Loucy (cell line): Measurements from ENCODE around the gene FMR1.

ENCODE experiments used
- H2AFZ ChIP-seq: fragments of 200-600 bp; sonication (generic); 2 replicates; pipeline ENCODE4 v1.6.0; 2016; ENCODE audit warnings: antibody characterized with exemption, mild to moderate bottlenecking, low read length, moderate library complexity
- H3F3A ChIP-seq: fragments of 200-600 bp; 2 replicates; pipeline ENCODE4 v1.6.0; 2016; ENCODE audit warnings: antibody characterized with exemption, low read depth, mild to moderate bottlenecking
- H3K27me3 ChIP-seq: fragments of 200-600 bp; sonication (generic); 2 replicates; pipeline ENCODE4 v1.6.1; 2014; ENCODE audit warnings: low read length, mild to moderate bottlenecking; ENCODE audit not compliant: insufficient read depth, poor library complexity, severe bottlenecking
- H3K36me3 ChIP-seq: fragments of 200-600 bp; sonication (generic); 2 replicates; pipeline ENCODE4 v1.6.1; 2016; ENCODE audit warnings: low read length; ENCODE audit not compliant: insufficient read depth
- H3K4me1 ChIP-seq: fragments of 200-600 bp; sonication (generic); 2 replicates; pipeline ENCODE4 v1.5.1; 2014; ENCODE audit warnings: low read length, mild to moderate bottlenecking; ENCODE audit not compliant: insufficient read depth, poor library complexity, severe bottlenecking
- H3K4me2 ChIP-seq: fragments of 200-600 bp; sonication (generic); 2 replicates; pipeline ENCODE4 v1.6.0; 2014; ENCODE audit warnings: antibody characterized with exemption, low read length, low read depth, mild to moderate bottlenecking; ENCODE audit not compliant: poor library complexity, severe bottlenecking
- H3K4me3 ChIP-seq: fragments of 200-600 bp; sonication (generic); 2 replicates; pipeline ENCODE4 v1.5.1; 2014; ENCODE audit warnings: low read length, mild to moderate bottlenecking, mixed read lengths; ENCODE audit not compliant: poor library complexity, severe bottlenecking
- H3K79me2 ChIP-seq: fragments of 200-600 bp; sonication (generic); 2 replicates; pipeline ENCODE4 v1.6.1; 2014; ENCODE audit warnings: low read length; ENCODE audit not compliant: insufficient read depth
- H3K9ac ChIP-seq: fragments of 200-600 bp; sonication (generic); 2 replicates; pipeline ENCODE4 v1.6.0; 2014; ENCODE audit warnings: mild to moderate bottlenecking, low read depth, low read length, moderate library complexity; ENCODE audit not compliant: poor library complexity, severe bottlenecking
- H3K9me2 ChIP-seq: fragments of 200-600 bp; sonication (generic); replicated peaks from 2 replicates; pipeline ENCODE4 v1.6.1; 2016; ENCODE audit warnings: low read depth, low read length, mixed read lengths
- H3K9me3 ChIP-seq: fragments of 200-600 bp; sonication (generic); 2 replicates; pipeline ENCODE4 v1.6.1; 2014; ENCODE audit warnings: mild to moderate bottlenecking, antibody characterized with exemption, low read length, low read depth; ENCODE audit not compliant: insufficient read depth
- H4K20me1 ChIP-seq: fragments of 200-600 bp; sonication (generic); 2 replicates; pipeline ENCODE4 v1.6.0; 2014; ENCODE audit warnings: antibody characterized with exemption, low read length, mild to moderate bottlenecking; ENCODE audit not compliant: insufficient read depth, poor library complexity, severe bottlenecking
- EZH2phosphoT487 ChIP-seq: fragments of 200-600 bp; IDR thresholded peaks from 2 replicates; pipeline ENCODE4 v1.6.1; 2018; ENCODE audit warnings: antibody characterized with exemption, mild to moderate bottlenecking, moderate library complexity, borderline replicate concordance
- TF ChIP-seq, protein P1 (sequence below): fragments of 200-600 bp; sonication (generic); conservative IDR thresholded peaks from 2 replicates; pipeline ENCODE4 v1.5.1; 2014; ENCODE audit warnings: mild to moderate bottlenecking, antibody characterized with exemption, low read length

Gene FMR1

DNA sequence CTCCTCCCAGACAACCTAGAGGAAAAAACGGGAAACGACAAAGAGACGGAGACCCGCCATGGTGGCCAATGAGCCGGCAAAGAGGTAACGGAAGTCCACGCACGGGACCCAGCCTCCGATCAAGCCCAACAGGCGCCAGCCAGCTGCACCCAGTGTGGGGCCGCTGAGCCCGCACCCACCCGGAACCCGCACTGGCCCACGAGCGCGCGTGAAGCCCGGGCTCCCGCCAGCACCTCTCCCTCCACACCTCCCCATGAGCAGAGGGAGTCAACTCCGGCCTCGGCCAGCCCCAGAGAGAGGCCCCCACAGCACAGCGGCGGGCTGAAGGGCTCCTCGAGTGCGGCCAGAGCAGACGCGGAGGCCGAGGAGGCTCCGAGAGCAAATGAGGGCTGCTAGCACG lies 14.6 kb upstream of the FMR1 start:
- no peaks in the 10 kb centered on the region for H4K20me1 ChIP-seq
- H3F3A ChIP-seq = no peaks in the 10 kb centered on the region
- H3K79me2 ChIP-seq = no peaks in the 10 kb centered on the region
- no peak overlapping the region for H2AFZ ChIP-seq
- no peak overlapping the region for H3K9ac ChIP-seq
- H3K9me2 ChIP-seq = no peaks in the 10 kb centered on the region
- TF ChIP-seq, protein P1, sequence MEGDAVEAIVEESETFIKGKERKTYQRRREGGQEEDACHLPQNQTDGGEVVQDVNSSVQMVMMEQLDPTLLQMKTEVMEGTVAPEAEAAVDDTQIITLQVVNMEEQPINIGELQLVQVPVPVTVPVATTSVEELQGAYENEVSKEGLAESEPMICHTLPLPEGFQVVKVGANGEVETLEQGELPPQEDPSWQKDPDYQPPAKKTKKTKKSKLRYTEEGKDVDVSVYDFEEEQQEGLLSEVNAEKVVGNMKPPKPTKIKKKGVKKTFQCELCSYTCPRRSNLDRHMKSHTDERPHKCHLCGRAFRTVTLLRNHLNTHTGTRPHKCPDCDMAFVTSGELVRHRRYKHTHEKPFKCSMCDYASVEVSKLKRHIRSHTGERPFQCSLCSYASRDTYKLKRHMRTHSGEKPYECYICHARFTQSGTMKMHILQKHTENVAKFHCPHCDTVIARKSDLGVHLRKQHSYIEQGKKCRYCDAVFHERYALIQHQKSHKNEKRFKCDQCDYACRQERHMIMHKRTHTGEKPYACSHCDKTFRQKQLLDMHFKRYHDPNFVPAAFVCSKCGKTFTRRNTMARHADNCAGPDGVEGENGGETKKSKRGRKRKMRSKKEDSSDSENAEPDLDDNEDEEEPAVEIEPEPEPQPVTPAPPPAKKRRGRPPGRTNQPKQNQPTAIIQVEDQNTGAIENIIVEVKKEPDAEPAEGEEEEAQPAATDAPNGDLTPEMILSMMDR = no peak
- no peak for TF ChIP-seq EZH2phosphoT487
- no peak overlapping the region for H3K4me3 ChIP-seq
- no peak overlapping the region for H3K4me2 ChIP-seq
- no peaks in the 10 kb centered on the region for H3K9me3 ChIP-seq
- H3K4me1 ChIP-seq = no peaks in the 10 kb centered on the region
- H3K36me3 ChIP-seq = no peaks in the 10 kb centered on the region
- H3K27me3 ChIP-seq = no peaks in the 10 kb centered on the region

DNA sequence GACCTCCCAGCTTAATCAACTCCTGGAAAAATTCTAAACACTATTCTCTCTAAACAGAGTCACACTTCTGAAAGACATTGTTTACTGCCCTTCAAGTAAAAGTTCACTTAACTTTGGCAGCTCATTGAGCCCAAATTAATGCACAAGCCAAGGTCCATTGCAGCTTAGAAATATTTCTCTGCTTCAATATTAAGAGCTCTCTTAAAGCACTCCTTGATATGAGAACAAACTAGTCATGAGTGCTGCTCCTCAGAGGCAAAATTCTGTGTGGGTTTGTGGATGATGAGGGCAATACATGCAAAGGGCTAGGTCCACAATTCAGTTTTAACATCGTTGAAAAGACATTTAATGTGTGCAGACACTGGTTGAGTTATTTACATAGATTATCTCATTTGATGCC lies 12.8 kb upstream of the FMR1 start:
- Histone ChIP-seq H3K9ac (no peak overlapping the region), H3F3A (no peaks in the 10 kb centered on the region), H3K36me3 (no peaks in the 10 kb centered on the region), H3K9me3 (no peaks in the 10 kb centered on the region), H3K79me2 (no peaks in the 10 kb centered on the region), H3K4me3 (no peak overlapping the region), H3K27me3 (no peaks in the 10 kb centered on the region), H2AFZ (no peak overlapping the region), H3K4me1 (no peaks in the 10 kb centered on the region), H3K4me2 (no peak overlapping the region), H4K20me1 (no peaks in the 10 kb centered on the region), H3K9me2 (no peaks in the 10 kb centered on the region)
- TF ChIP-seq, protein P1 = no peak
- TF ChIP-seq EZH2phosphoT487 = no peak

GRCh38 chrX:147899379-147900114 lies 12.2 kb upstream of the FMR1 start:
- Histone ChIP-seq H3K36me3 (no peaks in the 10 kb centered on the region), H3K27me3 (no peaks in the 10 kb centered on the region), H3K9ac (no peak overlapping the region), H3K4me2 (no peak overlapping the region), H2AFZ (no peak overlapping the region), H3K9me2 (no peaks in the 10 kb centered on the region), H3K79me2 (no peaks in the 10 kb centered on the region), H3K9me3 (no peaks in the 10 kb centered on the region), H3K4me1 (no peaks in the 10 kb centered on the region), H3F3A (no peaks in the 10 kb centered on the region), H4K20me1 (no peaks in the 10 kb centered on the region), H3K4me3 (no peak overlapping the region)
- TF ChIP-seq EZH2phosphoT487 = no peak
- TF ChIP-seq, protein P1 = no peak
